IMR-90 (cell line): ENCODE results near the gene KIAA1328. TPM values are rescaled to one million over a fixed set of nuclear protein-coding genes. Genes with fewer than 3 reads are reported as not detected.

Experiments used
- ATAC-seq: fragments of 200-7000 bp; cut with Tn5 transposase; 2 replicates; pipeline ENCODE4 v1.9.1; 2020; ENCODE audit warnings: low read depth, mild to moderate bottlenecking, moderate library complexity
- BruUV-seq: library from RNA; stranded (reverse); fragments of 400-500 nt; replicated peaks from 2 replicates; lab custom pipeline; 2021; lab: Mats Ljungman, UMichigan
- CTCF ChIA-PET: fragments of 300-600 bp; formaldehyde crosslinking; extraction: SDS; loops from one replicate; lab custom pipeline; 2021; ENCODE audit warnings: antibody characterized with exemption; lab: Yijun Ruan, JAX
- POLR2A ChIA-PET: fragments of 300-600 bp; sonication (Branson Sonifier 250); formaldehyde crosslinking; loops from one replicate; lab custom pipeline; 2022; ENCODE audit warnings: antibody characterized with exemption; ENCODE audit not compliant: unreplicated experiment; lab: Charles Lee
- DNase-seq: peaks from one replicate; pipeline ENCODE4 v3.0.0; 2013
- H2AFZ ChIP-seq: replicated peaks from 2 replicates; pipeline ENCODE3; 2013; ENCODE audit warnings: low read length, mild to moderate bottlenecking; ENCODE audit not compliant: poor library complexity
- H2AK5ac ChIP-seq: 2 replicates; pipeline ENCODE4 v1.6.1; 2013; ENCODE audit warnings: low read depth, low read length, inconsistent platforms
- H2AK9ac ChIP-seq: replicated peaks from 2 replicates; pipeline ENCODE3; 2013; ENCODE audit warnings: mild to moderate bottlenecking, low read depth, low read length, moderate library complexity; ENCODE audit not compliant: poor library complexity
- H2BK120ac ChIP-seq: 2 replicates; pipeline ENCODE4 v1.6.1; 2013; ENCODE audit warnings: low read depth, low read length, inconsistent platforms
- H2BK15ac ChIP-seq: 3 replicates; pipeline ENCODE4 v1.6.1; 2013; ENCODE audit warnings: low read depth, low read length, inconsistent platforms
- H2BK20ac ChIP-seq: 2 replicates; pipeline ENCODE4 v1.6.1; 2013; ENCODE audit warnings: low read depth, mild to moderate bottlenecking, inconsistent platforms, low read length, moderate library complexity
- H2BK5ac ChIP-seq: 2 replicates; pipeline ENCODE4 v1.6.1; 2013; ENCODE audit warnings: mild to moderate bottlenecking, low read depth, low read length, inconsistent platforms; ENCODE audit not compliant: poor library complexity, severe bottlenecking
- H3K14ac ChIP-seq: replicated peaks from 2 replicates; pipeline ENCODE4 v1.6.1; 2013; ENCODE audit warnings: low read depth, low read length, inconsistent platforms
- H3K18ac ChIP-seq: 2 replicates; pipeline ENCODE4 v1.6.1; 2013; ENCODE audit warnings: low read depth, low read length, control low read depth
- H3K23ac ChIP-seq: 2 replicates; pipeline ENCODE4 v1.6.1; 2013; ENCODE audit warnings: low read depth, low read length, inconsistent platforms
- H3K27ac ChIP-seq: 2 replicates; pipeline ENCODE4 v1.5.1; 2013; ENCODE audit warnings: mild to moderate bottlenecking, control low read depth, low read length; ENCODE audit not compliant: insufficient read depth
- H3K27me3 ChIP-seq: 2 replicates; pipeline ENCODE4 v1.6.1; 2013; ENCODE audit warnings: low read length; ENCODE audit not compliant: control insufficient read depth, insufficient read depth
- H3K36me3 ChIP-seq: 2 replicates; pipeline ENCODE4 v1.6.1; 2013; ENCODE audit warnings: low read length, mixed read lengths; ENCODE audit not compliant: control insufficient read depth, insufficient read depth
- H3K4ac ChIP-seq: 2 replicates; pipeline ENCODE4 v1.6.1; 2013; ENCODE audit warnings: low read depth, low read length, inconsistent platforms
- H3K4me1 ChIP-seq: 2 replicates; pipeline ENCODE4 v1.6.1; 2013; ENCODE audit warnings: low read length, mixed read lengths; ENCODE audit not compliant: control insufficient read depth, insufficient read depth
- H3K4me2 ChIP-seq: 2 replicates; pipeline ENCODE4 v1.6.1; 2013; ENCODE audit warnings: low read depth, mild to moderate bottlenecking, control low read depth, low read length, moderate library complexity
- H3K4me3 ChIP-seq: 2 replicates; pipeline ENCODE4 v1.5.1; 2013; ENCODE audit warnings: low read depth, mild to moderate bottlenecking, control low read depth, low read length, moderate library complexity; ENCODE audit not compliant: insufficient read depth
- H3K56ac ChIP-seq: 2 replicates; pipeline ENCODE4 v1.6.1; 2013; ENCODE audit warnings: low read length, inconsistent platforms; ENCODE audit not compliant: insufficient read depth; ENCODE audit errors: extremely low read depth
- H3K79me1 ChIP-seq, 2 experiments: 2 replicates each; pipeline ENCODE4 v1.6.1; 2013; ENCODE audit warnings: low read length in 2 of 2, inconsistent platforms in 1 of 2, low read depth in 1 of 2
- H3K9ac ChIP-seq: 2 replicates; pipeline ENCODE4 v1.6.1; 2013; ENCODE audit warnings: low read depth, low read length, control low read depth
- H3K9me1 ChIP-seq: 2 replicates; pipeline ENCODE4 v1.6.1; 2013; ENCODE audit warnings: low read length, inconsistent platforms; ENCODE audit not compliant: insufficient read depth
- H3K9me3 ChIP-seq: 2 replicates; pipeline ENCODE4 v1.6.1; 2013; ENCODE audit warnings: low read length; ENCODE audit not compliant: control insufficient read depth, insufficient read depth
- H4K20me1 ChIP-seq: 2 replicates; pipeline ENCODE4 v1.6.1; 2013; ENCODE audit warnings: low read length, inconsistent platforms; ENCODE audit not compliant: insufficient read depth
- H4K5ac ChIP-seq: 2 replicates; pipeline ENCODE4 v1.6.1; 2013; ENCODE audit warnings: mild to moderate bottlenecking, low read depth, low read length, control low read depth
- H4K8ac ChIP-seq, 2 experiments: 2 replicates each; pipeline ENCODE4 v1.6.1; 2013; ENCODE audit warnings: low read depth in 2 of 2, low read length in 2 of 2, control low read depth in 1 of 2, inconsistent platforms in 1 of 2
- H4K91ac ChIP-seq: 2 replicates; pipeline ENCODE4 v1.6.1; 2013; ENCODE audit warnings: low read depth, low read length, inconsistent platforms; ENCODE audit not compliant: insufficient read depth
- CEBPB ChIP-seq: IDR thresholded peaks from 2 replicates; pipeline ENCODE4 v1.6.1; 2012; ENCODE audit warnings: low read depth, low read length, improper control_type of control experiment
- CHD1 ChIP-seq: IDR thresholded peaks from 2 replicates; pipeline ENCODE4 v1.6.1; 2012; ENCODE audit warnings: low read depth, low read length, improper control_type of control experiment
- FOS ChIP-seq: fragments of 150-350 bp; IDR thresholded peaks from 2 replicates; pipeline ENCODE4 v1.6.1; 2016; ENCODE audit warnings: low read depth, low read length
- MAFK ChIP-seq: IDR thresholded peaks from 2 replicates; pipeline ENCODE4 v1.6.1; 2012; ENCODE audit warnings: low read depth, low read length, improper control_type of control experiment
- MXI1 ChIP-seq: IDR thresholded peaks from 2 replicates; pipeline ENCODE4 v1.6.1; 2012; ENCODE audit warnings: low read depth, mild to moderate bottlenecking, low read length, moderate library complexity, borderline replicate concordance
- RCOR1 ChIP-seq: IDR thresholded peaks from 2 replicates; pipeline ENCODE4 v1.6.1; 2012; ENCODE audit warnings: mild to moderate bottlenecking, low read length, improper control_type of control experiment; ENCODE audit not compliant: insufficient replicate concordance
- RFX5 ChIP-seq: IDR thresholded peaks from 2 replicates; pipeline ENCODE4 v1.8.0; 2012; ENCODE audit warnings: low read depth, mild to moderate bottlenecking, low read length, moderate library complexity
- SMC3 ChIP-seq: fragments of 150-350 bp; IDR thresholded peaks from 2 replicates; pipeline ENCODE4 v1.6.1; 2016; ENCODE audit warnings: low read depth, mild to moderate bottlenecking, antibody characterized with exemption, low read length, moderate library complexity
- dilution Hi-C: fragments of 300-500 bp; cut with HindIII; formaldehyde crosslinking; loops from one replicate; pipeline ENCODE4 v1.14.3; 2018; ENCODE audit warnings: low sequenced_read_pairs; ENCODE audit not compliant: unreplicated experiment
- in situ Hi-C: fragments of 300-500 bp; cut with MboI; formaldehyde crosslinking; loops from 3 replicates; pipeline ENCODE4 v1.14.3; 2019; ENCODE audit warnings: low sequenced_read_pairs, inconsistent platforms, mixed read lengths
- intact Hi-C: fragments of 100-400 bp; cut with micrococcal nuclease; formaldehyde crosslinking; loops from 2 replicates; pipeline ENCODE4 v1.10.0; 2022
- polyA plus RNA-seq, 3 experiments: library from polyadenylated mRNA; depleted of rRNA; stranded (reverse); fragments of >200 nt; gene quantifications; 2 replicates each; pipeline ENCODE4 v1.2.3, GENCODE V29; 2012; ENCODE audit warnings: low replicate concordance in 1 of 3
- total RNA-seq: library from RNA; depleted of rRNA; stranded (reverse); fragments of >200 nt; gene quantifications from 2 replicates; pipeline ENCODE4 v1.2.3, GENCODE V29; 2012

Gene KIAA1328
- total and polyA plus RNA-seq, 2 of the 4 experiments (the other 2 are of a cell fraction), result 2.4 to 7.0 TPM

DNA sequence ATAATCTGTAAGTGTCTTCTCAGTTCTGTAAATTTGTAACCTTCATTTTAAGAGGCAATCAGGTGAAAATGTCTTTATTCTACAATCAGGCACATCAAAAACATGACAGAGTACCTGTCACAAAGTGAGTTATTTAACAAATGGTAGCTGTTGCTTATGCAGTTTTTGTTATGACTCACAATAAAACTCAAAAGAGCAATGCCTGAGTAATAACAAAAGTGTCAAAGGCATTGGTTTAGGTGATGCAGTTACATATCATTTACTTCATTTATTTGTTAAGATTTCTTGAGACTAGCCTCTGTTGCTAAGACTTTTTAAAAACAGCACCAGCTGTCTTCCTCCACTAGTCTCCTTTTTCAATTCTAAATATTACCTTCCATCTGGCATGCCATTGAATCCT, 177.8 kb downstream of the KIAA1328 start:
- no peak overlapping the region for H3K18ac ChIP-seq
- H3K14ac ChIP-seq, result no peak overlapping the region
- dilution Hi-C loops, result no loop called here
- H2AK5ac ChIP-seq, result no peak overlapping the region
- H2BK15ac ChIP-seq, result no peak overlapping the region
- H4K20me1 ChIP-seq, result no peaks in the 10 kb centered on the region
- no peak overlapping the region for H3K4me2 ChIP-seq
- no peak overlapping the region for H3K4ac ChIP-seq
- H3K9me3 ChIP-seq, result no peaks in the 10 kb centered on the region
- no peak overlapping the region for H3K56ac ChIP-seq
- DNase-seq, result no peak
- H2BK5ac ChIP-seq, result no peak overlapping the region
- H3K9ac ChIP-seq, result no peak overlapping the region
- no peaks in the 10 kb centered on the region for H3K27me3 ChIP-seq
- CTCF ChIA-PET, result interaction anchor here (1.0 kb wide), 1 partner anchor 9 kb away, joined by 4 read pairs; no protein-coding TSS in a partner anchor
- intact Hi-C loops, result no loop called here
- no peak overlapping the region for H3K4me3 ChIP-seq
- no peak overlapping the region for H2AFZ ChIP-seq
- H3K23ac ChIP-seq, result no peak overlapping the region
- no peak overlapping the region for H4K91ac ChIP-seq
- no peaks in the 10 kb centered on the region for H3K79me1 ChIP-seq
- in situ Hi-C loops, result no loop called here
- H3K27ac ChIP-seq, result no peak overlapping the region
- H2BK120ac ChIP-seq, result no peak overlapping the region
- H4K5ac ChIP-seq, result no peak overlapping the region
- POLR2A ChIA-PET, result no interaction called here
- no peak overlapping the region for H4K8ac ChIP-seq
- TF ChIP-seq MAFK, result no peak
- TF ChIP-seq FOS, result no peak
- no peak for TF ChIP-seq RCOR1
- no peak for TF ChIP-seq CEBPB
- TF ChIP-seq CHD1, result no peak
- no peak for TF ChIP-seq RFX5
- TF ChIP-seq SMC3, result no peak
- no peak for TF ChIP-seq MXI1
- no peaks in the 10 kb centered on the region for H3K9me1 ChIP-seq
- no peak overlapping the region for H2AK9ac ChIP-seq
- H2BK20ac ChIP-seq, result no peak overlapping the region
- BruUV-seq, result no TSS peak
- ATAC-seq, result no peak
- no peaks in the 10 kb centered on the region for H3K4me1 ChIP-seq
- H3K36me3 ChIP-seq, result no peaks in the 10 kb centered on the region
